DND-41 (cell line): Measurements from ENCODE around the gene MCCD1.

Experiments used
- ATAC-seq: fragments of 200-7000 bp; cut with Tn5 transposase; 3 replicates; pipeline ENCODE4 v1.9.1; 2021; ENCODE audit warnings: low read depth; ENCODE audit not compliant: insufficient read depth
- DNase-seq: peaks from one replicate; pipeline ENCODE4 v3.0.0-alpha.2; 2020
- H2AFZ ChIP-seq: 2 replicates; pipeline ENCODE4 v1.6.0; 2012; ENCODE audit warnings: low read depth, low read length
- H3K27ac ChIP-seq: 2 replicates; pipeline ENCODE4 v1.5.1; 2012; ENCODE audit warnings: low read length, inconsistent platforms
- H3K27me3 ChIP-seq: fragments of 200-600 bp; sonication (generic); 2 replicates; pipeline ENCODE4 v1.6.0; 2012; ENCODE audit warnings: low read length, mild to moderate bottlenecking, inconsistent platforms; ENCODE audit not compliant: insufficient read depth, poor library complexity
- H3K36me3 ChIP-seq: 2 replicates; pipeline ENCODE4 v1.5.1; 2012; ENCODE audit warnings: low read length, inconsistent platforms; ENCODE audit not compliant: insufficient read depth
- H3K4me1 ChIP-seq: 2 replicates; pipeline ENCODE4 v1.5.1; 2012; ENCODE audit warnings: mild to moderate bottlenecking, low read length; ENCODE audit not compliant: insufficient read depth
- H3K4me2 ChIP-seq: 2 replicates; pipeline ENCODE4 v1.6.0; 2012; ENCODE audit warnings: mild to moderate bottlenecking, moderate library complexity, low read length, inconsistent platforms; ENCODE audit not compliant: insufficient read depth
- H3K4me3 ChIP-seq, 2 experiments: fragments of 200-600 bp in 1 of 2; shearing (Covaris generic) in 1 of 2; 2 replicates each; pipeline ENCODE4 v1.5.1; 2012 to 2016; ENCODE audit warnings: inconsistent platforms in 2 of 2, low read length in 2 of 2, mild to moderate bottlenecking in 2 of 2, low read depth in 1 of 2, moderate library complexity in 1 of 2
- H3K79me2 ChIP-seq: 2 replicates; pipeline ENCODE4 v1.6.0; 2012; ENCODE audit warnings: low read length, inconsistent platforms; ENCODE audit not compliant: insufficient read depth
- H3K9ac ChIP-seq: 2 replicates; pipeline ENCODE4 v1.6.0; 2012; ENCODE audit warnings: low read depth, mild to moderate bottlenecking, inconsistent platforms, low read length, moderate library complexity
- H3K9me3 ChIP-seq: 2 replicates; pipeline ENCODE4 v1.5.1; 2012; ENCODE audit warnings: low read length, moderate library complexity, mild to moderate bottlenecking, inconsistent platforms; ENCODE audit not compliant: insufficient read depth, severe bottlenecking
- H4K20me1 ChIP-seq: 2 replicates; pipeline ENCODE4 v1.6.0; 2012; ENCODE audit warnings: low read length; ENCODE audit not compliant: insufficient read depth
- CTCF ChIP-seq: IDR thresholded peaks from 2 replicates; pipeline ENCODE4 v1.5.1; 2012; ENCODE audit warnings: borderline replicate concordance, low read length, moderate library complexity, mild to moderate bottlenecking; ENCODE audit not compliant: poor library complexity, severe bottlenecking; ENCODE audit errors: extremely low read depth
- EZH2 ChIP-seq: IDR thresholded peaks from 3 replicates; pipeline ENCODE4 v1.6.1; 2012; ENCODE audit warnings: borderline replicate concordance, low read depth, mild to moderate bottlenecking, moderate library complexity, low read length, inconsistent platforms; ENCODE audit not compliant: severe bottlenecking

MCCD1 gene

GRCh38 chr6:31521835-31522234, 6.9 kb upstream of the MCCD1 start:
- Histone ChIP-seq H3K9ac (no peak overlapping the region), H3K4me1 (no peaks in the 10 kb centered on the region), H3K27me3 (peaks cover 5% of the 10 kb centered on the region), H3K4me3 (no peak overlapping the region), H3K36me3 (no peaks in the 10 kb centered on the region), H4K20me1 (no peaks in the 10 kb centered on the region), H3K27ac (no peak overlapping the region), H3K4me2 (no peak overlapping the region), H3K9me3 (no peaks in the 10 kb centered on the region), H2AFZ (no peak overlapping the region), H3K79me2 (no peaks in the 10 kb centered on the region)
- ATAC-seq (no peak), DNase-seq (no peak)
- TF ChIP-seq EZH2 (no peak), CTCF (no peak)

- Histone ChIP-seq H3K36me3 (peaks cover 11% of the 10 kb centered on the region), H3K4me2 (no peak overlapping the region), H3K4me1 (no peaks in the 10 kb centered on the region), H3K9me3 (no peaks in the 10 kb centered on the region), H3K79me2 (no peaks in the 10 kb centered on the region), H3K27me3 (peaks cover 5% of the 10 kb centered on the region), H3K27ac (no peak overlapping the region), H2AFZ (no peak overlapping the region), H4K20me1 (peaks cover 17% of the 10 kb centered on the region; the same call in 1 of the 2 replicates), H3K4me3 (no peak overlapping the region), H3K9ac (no peak overlapping the region)
- DNase-seq (no peak), ATAC-seq (no peak)
- no peak for TF ChIP-seq CTCF
- no peak for TF ChIP-seq EZH2
Measured at GRCh38 chr6:31525553-31525931, 3.2 kb upstream of the MCCD1 start.

- Histone ChIP-seq H3K27me3 (peaks cover 5% of the 10 kb centered on the region), H3K4me1 (no peaks in the 10 kb centered on the region), H4K20me1 (peaks cover 22% of the 10 kb centered on the region; the same call in 1 of the 2 replicates), H3K4me2 (no peak overlapping the region), H3K9ac (no peak overlapping the region), H2AFZ (no peak overlapping the region), H3K27ac (no peak overlapping the region), H3K79me2 (no peaks in the 10 kb centered on the region), H3K4me3 (no peak overlapping the region), H3K36me3 (peaks cover 16% of the 10 kb centered on the region), H3K9me3 (no peaks in the 10 kb centered on the region)
- TF ChIP-seq EZH2 = no peak
- no peak for TF ChIP-seq CTCF
- ATAC-seq (no peak), DNase-seq (no peak)
Measured at GRCh38 chr6:31525932-31526591, 2.7 kb upstream of the MCCD1 start.
